Uterus (tissue), 2 donors: ENCODE results near the gene LRRC59.

Experiments used
- CTCF ChIP-seq, 4 experiments: fragments of 200-600 bp in 2 of 4; fragments of 450-650 bp in 2 of 4; sonication (generic) in 2 of 4; IDR thresholded peaks; one replicate each; pipeline ENCODE4 v1.5.1; 2016 to 2019; ENCODE audit warnings: antibody characterized with exemption in 4 of 4, mild to moderate bottlenecking in 2 of 4, moderate library complexity in 1 of 4
- POLR2A ChIP-seq, 2 donors: fragments of 450-650 bp; IDR thresholded peaks; one replicate each; pipeline ENCODE4 v1.6.1; 2016; ENCODE audit warnings: antibody characterized with exemption in 2 of 2, mild to moderate bottlenecking in 1 of 2, moderate library complexity in 1 of 2

DNA sequence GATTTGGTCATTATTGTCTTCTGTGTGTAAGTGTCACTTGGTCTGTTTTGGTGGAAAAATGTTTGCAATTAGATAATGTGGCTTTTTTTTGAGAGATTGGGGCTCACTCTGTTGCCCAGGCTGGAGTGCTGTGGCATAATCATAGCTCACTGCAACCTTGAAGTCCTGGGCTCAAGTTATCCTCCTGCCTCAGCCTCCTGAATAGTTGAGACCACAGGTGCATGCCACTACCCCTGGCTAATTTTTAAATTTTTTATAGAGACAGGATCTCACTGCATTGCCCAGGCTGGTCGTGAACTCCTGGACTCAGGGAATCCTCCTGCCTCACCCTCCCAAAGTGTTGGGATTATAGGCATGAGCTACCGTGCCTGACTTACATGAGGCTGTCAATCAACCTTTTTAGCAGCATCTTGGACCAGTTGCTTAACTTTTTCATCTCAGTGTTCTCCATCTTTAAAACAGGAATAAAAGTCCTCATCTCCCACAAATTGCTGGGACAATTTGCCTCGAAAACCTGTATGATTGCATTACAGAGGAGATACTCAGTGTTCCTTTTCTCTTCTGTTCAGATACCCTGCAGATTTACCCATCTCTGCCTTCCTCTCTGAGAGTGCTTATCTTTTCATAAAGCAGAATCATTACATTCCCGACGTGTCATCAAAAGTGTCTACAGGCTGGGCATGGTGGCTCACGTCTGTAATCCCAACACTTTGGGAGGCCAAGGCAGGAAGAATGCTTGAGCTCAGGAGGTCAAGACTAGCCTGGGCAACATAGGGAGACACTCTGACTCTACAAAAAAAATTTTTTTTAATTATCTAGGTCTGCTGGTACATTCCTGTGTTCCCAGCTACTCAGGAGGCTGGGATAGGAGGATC lies 47.8 kb upstream of the LRRC59 start:
- TF ChIP-seq CTCF (IDR thresholded peaks at IDR 0.05) (no peak), POLR2A (IDR thresholded peaks at IDR 0.05) (no peak)
